NCI-H748 (cell line): ENCODE measurements around the gene TTLL9.
A peak's percentile ranks its signal among the peaks of the same experiment; 100 is the strongest.

Source experiments
- DNase-seq: peaks from one replicate; lab custom pipeline; 2025; ENCODE audit not compliant: unreplicated experiment; lab: John Stamatoyannopoulos, UW

TTLL9 gene

GRCh38 chr20:31877684-31878083, 7.2 kb downstream of the TTLL9 start:
- DNase-seq, result no peak

GRCh38 chr20:31879143-31879987, 8.9 kb downstream of the TTLL9 start:
- DNase-seq, result peak; percentile 98

GRCh38 chr20:31881945-31882344, 11.5 kb downstream of the TTLL9 start:
- DNase-seq, result no peak

GRCh38 chr20:31883829-31884228, 13.4 kb downstream of the TTLL9 start:
- no peak for DNase-seq

GRCh38 chr20:31890646-31891045, 20.2 kb downstream of the TTLL9 start:
- no peak for DNase-seq

GRCh38 chr20:31894980-31895675, 24.7 kb downstream of the TTLL9 start:
- no peak for DNase-seq

- DNase-seq, result no peak
Measured at GRCh38 chr20:31896049-31896448, 25.6 kb downstream of the TTLL9 start.

- no peak for DNase-seq
Measured at GRCh38 chr20:31897541-31897940, 27.1 kb downstream of the TTLL9 start.

GRCh38 chr20:31901615-31902014, 31.2 kb downstream of the TTLL9 start:
- no peak for DNase-seq

GRCh38 chr20:31903627-31904386, 33.4 kb downstream of the TTLL9 start:
- no peak for DNase-seq

- DNase-seq, result no peak
Measured at GRCh38 chr20:31906001-31906400, 35.6 kb downstream of the TTLL9 start.

- no peak for DNase-seq
Measured at GRCh38 chr20:31907046-31907445, 36.6 kb downstream of the TTLL9 start.

- no peak for DNase-seq
Measured at GRCh38 chr20:31908016-31908415, 37.6 kb downstream of the TTLL9 start.

GRCh38 chr20:31908424-31908823, 38.0 kb downstream of the TTLL9 start:
- no peak for DNase-seq

GRCh38 chr20:31909253-31910070, 39.0 kb downstream of the TTLL9 start:
- no peak for DNase-seq

GRCh38 chr20:31910071-31910803, 39.8 kb downstream of the TTLL9 start:
- no peak for DNase-seq

GRCh38 chr20:31913431-31914157, 43.2 kb downstream of the TTLL9 start:
- DNase-seq, result no peak

GRCh38 chr20:31914170-31914569, 43.7 kb downstream of the TTLL9 start:
- DNase-seq, result no peak

- DNase-seq, result peak; percentile 51
Measured at GRCh38 chr20:31915491-31916280, 45.3 kb downstream of the TTLL9 start.
